Epithelial cell of esophagus (primary cell): ENCODE data around the gene CRAMP1.

Experiments
- DNase-seq: peaks from one replicate; pipeline ENCODE4 v3.0.0; 2010; ENCODE audit warnings: low read depth
- H3K4me3 ChIP-seq: 2 replicates; pipeline ENCODE4 v1.5.1; 2011; ENCODE audit warnings: mild to moderate bottlenecking, low read length, control low read depth
- TF ChIP-seq, protein P1 (sequence below): IDR thresholded peaks from 2 replicates; pipeline ENCODE4 v1.5.1; 2011; ENCODE audit warnings: low read depth, mild to moderate bottlenecking, low read length, control low read depth, inconsistent platforms; ENCODE audit not compliant: insufficient read depth; ENCODE audit errors: missing control alignments

CRAMP1 gene

DNA sequence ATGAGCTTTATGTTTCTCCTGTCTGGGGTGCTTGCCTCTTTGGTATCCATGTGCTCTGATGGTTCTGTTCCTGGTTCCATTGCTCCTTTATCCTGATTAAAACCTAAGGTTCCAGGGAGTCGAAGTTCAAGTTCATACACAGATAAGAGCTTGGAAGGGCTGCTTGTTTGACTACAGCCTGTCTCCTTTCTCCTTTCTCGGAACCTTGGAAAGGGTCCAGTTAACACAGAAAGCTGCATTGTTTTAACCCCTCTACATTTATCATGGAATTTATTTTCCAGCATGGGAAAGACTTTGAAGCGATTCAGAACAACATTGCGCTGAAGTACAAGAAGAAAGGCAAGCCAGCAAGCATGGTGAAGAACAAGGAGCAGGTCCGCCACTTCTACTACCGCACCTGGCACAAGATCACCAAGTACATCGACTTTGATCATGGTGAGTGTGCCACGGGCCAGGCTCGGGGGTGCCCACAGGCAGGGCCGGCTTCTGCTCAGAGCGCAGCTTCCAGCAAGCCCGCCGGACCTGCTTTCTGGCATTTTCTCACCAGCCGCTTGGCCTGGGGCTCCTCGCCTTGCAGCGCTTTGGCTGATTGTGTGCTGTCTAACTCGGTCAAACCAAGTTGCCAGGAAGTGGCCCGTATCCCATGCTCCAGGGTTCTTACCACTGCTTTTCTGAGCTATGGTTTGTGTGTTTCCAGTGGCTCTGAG lies 19.9 kb downstream of the CRAMP1 start:
- no peak overlapping the region for H3K4me3 ChIP-seq
- DNase-seq, result no peak
- TF ChIP-seq, protein P1, sequence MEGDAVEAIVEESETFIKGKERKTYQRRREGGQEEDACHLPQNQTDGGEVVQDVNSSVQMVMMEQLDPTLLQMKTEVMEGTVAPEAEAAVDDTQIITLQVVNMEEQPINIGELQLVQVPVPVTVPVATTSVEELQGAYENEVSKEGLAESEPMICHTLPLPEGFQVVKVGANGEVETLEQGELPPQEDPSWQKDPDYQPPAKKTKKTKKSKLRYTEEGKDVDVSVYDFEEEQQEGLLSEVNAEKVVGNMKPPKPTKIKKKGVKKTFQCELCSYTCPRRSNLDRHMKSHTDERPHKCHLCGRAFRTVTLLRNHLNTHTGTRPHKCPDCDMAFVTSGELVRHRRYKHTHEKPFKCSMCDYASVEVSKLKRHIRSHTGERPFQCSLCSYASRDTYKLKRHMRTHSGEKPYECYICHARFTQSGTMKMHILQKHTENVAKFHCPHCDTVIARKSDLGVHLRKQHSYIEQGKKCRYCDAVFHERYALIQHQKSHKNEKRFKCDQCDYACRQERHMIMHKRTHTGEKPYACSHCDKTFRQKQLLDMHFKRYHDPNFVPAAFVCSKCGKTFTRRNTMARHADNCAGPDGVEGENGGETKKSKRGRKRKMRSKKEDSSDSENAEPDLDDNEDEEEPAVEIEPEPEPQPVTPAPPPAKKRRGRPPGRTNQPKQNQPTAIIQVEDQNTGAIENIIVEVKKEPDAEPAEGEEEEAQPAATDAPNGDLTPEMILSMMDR, result no peak

DNA sequence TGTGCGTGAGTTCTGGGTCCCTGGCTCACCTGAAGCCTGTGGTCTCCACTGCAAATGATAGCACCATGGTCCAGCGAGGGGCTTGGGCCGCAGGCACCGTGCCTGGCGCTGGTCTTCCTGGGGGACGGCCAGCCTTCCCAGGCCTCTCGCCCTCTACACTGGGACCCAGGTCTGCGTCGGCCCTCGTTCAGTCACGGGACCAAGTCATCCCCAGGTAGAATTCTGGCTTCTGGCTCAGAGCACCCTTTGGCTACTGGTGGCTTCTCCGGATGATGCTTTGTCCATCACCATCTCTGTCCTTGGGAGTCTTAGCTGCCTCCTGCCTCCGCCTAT lies 20.4 kb downstream of the CRAMP1 start:
- TF ChIP-seq, protein P1, result no peak
- no peak for DNase-seq
- H3K4me3 ChIP-seq, result no peak overlapping the region

DNA sequence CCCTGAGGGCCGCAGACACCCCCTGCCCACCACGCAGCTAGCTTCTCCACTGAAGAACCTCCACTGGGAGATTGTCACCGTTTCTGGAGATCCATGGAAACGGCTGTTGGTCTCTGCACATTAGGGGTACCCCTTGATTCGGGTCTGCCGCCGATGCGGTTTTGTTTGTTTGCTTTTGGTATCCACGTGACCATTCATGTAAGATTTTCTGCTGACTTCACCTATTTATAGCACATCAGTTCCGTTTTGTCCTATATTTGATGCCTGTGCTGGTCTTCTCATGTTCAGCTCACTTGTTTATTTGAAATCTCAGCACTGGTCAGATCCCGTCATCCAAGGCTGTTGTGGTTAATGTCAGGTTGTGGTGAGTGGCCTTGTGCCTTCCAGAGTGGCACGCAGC lies 21.1 kb downstream of the CRAMP1 start:
- TF ChIP-seq, protein P1, result no peak
- H3K4me3 ChIP-seq, result no peak overlapping the region
- DNase-seq, result no peak

DNA sequence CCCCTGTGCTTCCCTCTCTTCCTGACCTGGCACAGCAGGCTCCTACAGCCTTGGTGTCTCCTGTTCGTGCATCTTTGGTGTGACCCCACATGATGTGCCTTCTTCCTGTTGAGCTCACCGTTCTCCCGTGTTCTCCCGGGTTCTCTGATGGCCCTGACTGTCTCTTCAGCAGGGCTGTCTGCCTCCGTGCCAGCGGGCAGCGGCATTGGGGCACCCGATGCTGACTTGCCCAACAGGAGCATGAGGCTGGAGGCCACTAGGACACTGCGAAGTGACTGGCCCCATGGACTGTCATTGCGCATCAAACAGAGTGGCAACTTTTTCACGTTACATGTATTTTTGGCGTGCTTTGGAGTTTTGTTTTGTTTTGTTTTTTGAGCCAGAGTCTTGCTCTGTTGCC lies 22.4 kb downstream of the CRAMP1 start:
- TF ChIP-seq, protein P1, result no peak
- DNase-seq, result no peak
- H3K4me3 ChIP-seq, result no peak overlapping the region

DNA sequence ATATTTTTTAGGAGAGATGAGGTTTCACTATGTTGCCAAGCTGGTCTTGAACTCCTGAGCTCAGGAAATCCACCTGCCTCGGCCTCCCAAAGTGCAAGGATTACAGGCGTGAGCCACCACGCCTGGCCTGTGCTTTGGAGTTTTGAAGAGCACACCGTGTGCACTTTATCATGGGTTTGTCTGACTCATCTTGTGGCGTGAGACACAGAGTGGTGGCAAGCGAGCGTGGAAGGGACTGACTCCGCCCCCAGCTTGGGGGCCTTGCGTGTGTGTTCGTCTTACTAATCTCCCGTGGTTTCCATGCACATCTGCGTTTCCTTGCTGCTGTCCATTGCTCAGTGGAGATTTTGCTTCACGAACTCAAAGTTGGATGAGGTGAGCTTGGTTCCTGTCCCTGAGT lies 22.9 kb downstream of the CRAMP1 start:
- no peak for DNase-seq
- TF ChIP-seq, protein P1, result no peak
- H3K4me3 ChIP-seq, result no peak overlapping the region

DNA sequence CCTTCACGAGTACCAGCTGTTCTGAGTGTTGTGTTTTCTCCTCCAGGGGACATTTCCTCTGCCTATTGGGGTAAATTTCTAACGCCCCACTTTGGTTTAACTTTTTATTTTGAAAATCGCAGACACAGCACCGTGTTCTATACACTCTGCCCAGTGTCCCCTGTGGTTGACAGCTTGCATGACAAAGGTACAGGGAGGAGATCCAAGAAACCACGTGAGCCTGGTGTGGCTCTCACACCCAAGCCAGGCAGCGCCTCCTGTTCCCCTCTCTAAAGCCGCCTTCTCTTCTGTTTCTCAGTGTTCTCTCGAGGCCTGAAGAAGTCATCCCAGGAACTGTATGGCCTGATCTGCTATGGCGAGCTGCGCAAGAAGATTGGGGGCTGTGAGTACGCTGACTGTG lies 25.4 kb downstream of the CRAMP1 start:
- TF ChIP-seq, protein P1, result no peak
- H3K4me3 ChIP-seq, result no peak overlapping the region
- DNase-seq, result no peak

DNA sequence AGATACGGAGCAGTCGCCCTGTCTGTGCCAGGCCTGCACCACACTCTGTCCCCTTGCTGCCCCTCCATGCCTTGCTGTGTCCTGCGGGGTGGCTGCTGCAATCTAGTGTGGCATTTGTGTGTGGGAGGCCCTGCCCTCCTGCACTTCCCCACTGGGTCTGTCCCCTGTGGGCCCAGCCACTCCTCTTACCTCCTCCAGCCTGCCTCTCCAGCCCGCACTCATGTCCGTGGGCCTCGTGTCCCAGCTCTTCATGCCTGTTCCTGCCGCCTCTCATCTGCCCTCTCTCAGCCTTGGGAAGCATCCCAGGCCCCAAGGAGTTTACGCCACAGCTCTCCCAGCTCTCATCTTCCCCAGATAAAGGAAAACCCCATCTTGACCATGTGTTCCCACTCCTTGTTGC lies 26.6 kb downstream of the CRAMP1 start:
- DNase-seq, result no peak
- no peak overlapping the region for H3K4me3 ChIP-seq
- TF ChIP-seq, protein P1, result no peak
